ENCODE results near the gene SCRN2. TPM values are rescaled to one million over a fixed set of nuclear protein-coding genes. Genes with fewer than 3 reads are reported as not detected.
A peak's percentile ranks its signal among the peaks of the same experiment; 100 is the strongest.

The SCRN2 gene
- total RNA-seq, 1 experiment from 2014 or later: 47.9 TPM

DNA sequence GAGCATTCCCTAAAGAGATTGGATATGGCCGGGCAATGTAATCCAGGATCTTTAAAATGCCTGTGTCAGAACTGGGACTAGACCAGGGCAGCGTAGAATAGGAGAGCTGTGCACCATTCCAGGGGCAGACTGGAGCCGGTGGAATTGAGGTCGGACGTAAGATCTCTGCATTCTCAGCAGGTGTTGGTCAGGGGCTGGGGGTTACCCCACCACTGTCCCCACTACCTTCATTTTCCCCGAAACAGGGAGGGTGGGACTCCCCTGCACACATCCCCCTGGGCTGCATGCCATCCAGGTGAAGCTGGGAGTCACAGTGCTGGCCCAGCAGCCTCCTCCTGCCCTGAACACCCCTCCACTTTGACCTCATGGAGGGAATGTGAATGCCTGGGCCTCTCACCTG, 37.3 kb downstream of the SCRN2 start:
- Histone ChIP-seq H4K20me1 (ENCODE audit: low read length) (no peaks in the 10 kb centered on the region), H3K4me2 (ENCODE audit: low read length) (no peak overlapping the region), H3K9ac (ENCODE audit: low read length) (no peak overlapping the region), H3K4me1 (ENCODE audit: insufficient read depth, low read length) (no peaks in the 10 kb centered on the region), H3K9me3 (ENCODE audit: low read length) (no peaks in the 10 kb centered on the region), H3K27ac (ENCODE audit: low read length) (no peak overlapping the region), H2AFZ (ENCODE audit: low read length) (no peak overlapping the region), H3K36me3 (ENCODE audit: low read depth, low read length) (peaks cover 20% of the 10 kb centered on the region), H3F3A (ENCODE audit: low read length, unreplicated experiment) (no peaks in the 10 kb centered on the region), H3K9me2 (replicated peaks; ENCODE audit: low read length) (no peaks in the 10 kb centered on the region), H3K79me2 (ENCODE audit: low read length) (no peaks in the 10 kb centered on the region), H3K27me3 (ENCODE audit: low read length) (no peaks in the 10 kb centered on the region), H3K4me3 (ENCODE audit: low read length) (no peak overlapping the region)
- intact Hi-C loops (cut with micrococcal nuclease): no loop called here
- ChIA-PET CTCF (no interaction called here), POLR2A (ENCODE audit: unreplicated experiment) (no interaction called here)
- BruUV-seq (replicated peaks): no TSS peak
- DNase-seq: no peak
- no peak for ATAC-seq
- TF ChIP-seq, protein P1, sequence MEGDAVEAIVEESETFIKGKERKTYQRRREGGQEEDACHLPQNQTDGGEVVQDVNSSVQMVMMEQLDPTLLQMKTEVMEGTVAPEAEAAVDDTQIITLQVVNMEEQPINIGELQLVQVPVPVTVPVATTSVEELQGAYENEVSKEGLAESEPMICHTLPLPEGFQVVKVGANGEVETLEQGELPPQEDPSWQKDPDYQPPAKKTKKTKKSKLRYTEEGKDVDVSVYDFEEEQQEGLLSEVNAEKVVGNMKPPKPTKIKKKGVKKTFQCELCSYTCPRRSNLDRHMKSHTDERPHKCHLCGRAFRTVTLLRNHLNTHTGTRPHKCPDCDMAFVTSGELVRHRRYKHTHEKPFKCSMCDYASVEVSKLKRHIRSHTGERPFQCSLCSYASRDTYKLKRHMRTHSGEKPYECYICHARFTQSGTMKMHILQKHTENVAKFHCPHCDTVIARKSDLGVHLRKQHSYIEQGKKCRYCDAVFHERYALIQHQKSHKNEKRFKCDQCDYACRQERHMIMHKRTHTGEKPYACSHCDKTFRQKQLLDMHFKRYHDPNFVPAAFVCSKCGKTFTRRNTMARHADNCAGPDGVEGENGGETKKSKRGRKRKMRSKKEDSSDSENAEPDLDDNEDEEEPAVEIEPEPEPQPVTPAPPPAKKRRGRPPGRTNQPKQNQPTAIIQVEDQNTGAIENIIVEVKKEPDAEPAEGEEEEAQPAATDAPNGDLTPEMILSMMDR (conservative IDR thresholded peaks at IDR 0.05; ENCODE audit: low read depth, low read length): no peak

DNA sequence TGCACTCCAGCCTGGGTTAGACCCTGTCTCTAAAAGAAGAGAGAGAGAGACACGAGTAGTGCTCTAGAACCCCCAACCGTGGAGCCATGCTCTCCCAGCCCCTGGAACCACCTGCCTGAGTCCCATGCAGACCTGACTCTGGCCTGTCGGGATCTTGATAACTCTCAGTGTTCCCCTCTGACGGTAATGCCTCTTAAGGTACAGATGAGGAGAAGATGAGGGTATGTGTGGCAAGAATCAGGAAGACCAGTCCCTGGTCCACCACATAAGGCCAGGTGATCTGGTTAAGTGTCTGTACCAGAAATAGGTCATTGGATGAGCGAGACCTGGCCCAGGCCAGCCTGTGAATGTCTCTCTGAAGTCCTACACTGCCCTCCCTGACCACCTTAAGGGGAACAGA, 37.9 kb downstream of the SCRN2 start:
- no peaks in the 10 kb centered on the region for H4K20me1 ChIP-seq (ENCODE audit: low read length)
- H3K4me1 ChIP-seq (ENCODE audit: insufficient read depth, low read length): no peaks in the 10 kb centered on the region
- no TSS peak for BruUV-seq (replicated peaks)
- no peak overlapping the region for H3K4me3 ChIP-seq (ENCODE audit: low read length)
- no peak overlapping the region for H2AFZ ChIP-seq (ENCODE audit: low read length)
- H3K9me3 ChIP-seq (ENCODE audit: low read length): no peaks in the 10 kb centered on the region
- no peak overlapping the region for H3K9ac ChIP-seq (ENCODE audit: low read length)
- intact Hi-C loops (cut with micrococcal nuclease): no loop called here
- TF ChIP-seq EZH2 (IDR thresholded peaks at IDR 0.05; ENCODE audit: low read length, unreplicated experiment): no peak
- TF ChIP-seq, protein P1 (conservative IDR thresholded peaks at IDR 0.05; ENCODE audit: low read depth, low read length): no peak
- no peak for TF ChIP-seq EZH2phosphoT487 (IDR thresholded peaks at IDR 0.05; ENCODE audit: borderline replicate concordance, low read length)
- no peaks in the 10 kb centered on the region for H3K9me2 ChIP-seq (replicated peaks; ENCODE audit: low read length)
- no peaks in the 10 kb centered on the region for H3K79me2 ChIP-seq (ENCODE audit: low read length)
- H3F3A ChIP-seq (ENCODE audit: low read length, unreplicated experiment): no peaks in the 10 kb centered on the region
- ATAC-seq (no peak), DNase-seq (no peak)
- CTCF ChIA-PET: no interaction called here
- no peaks in the 10 kb centered on the region for H3K27me3 ChIP-seq (ENCODE audit: low read length)
- POLR2A ChIA-PET (ENCODE audit: unreplicated experiment): no interaction called here
- no peak overlapping the region for H3K27ac ChIP-seq (ENCODE audit: low read length)
- H3K36me3 ChIP-seq (ENCODE audit: low read depth, low read length): peaks cover 15% of the 10 kb centered on the region; the same call in 1 of the 2 replicates
- H3K4me2 ChIP-seq (ENCODE audit: low read length): no peak overlapping the region

DNA sequence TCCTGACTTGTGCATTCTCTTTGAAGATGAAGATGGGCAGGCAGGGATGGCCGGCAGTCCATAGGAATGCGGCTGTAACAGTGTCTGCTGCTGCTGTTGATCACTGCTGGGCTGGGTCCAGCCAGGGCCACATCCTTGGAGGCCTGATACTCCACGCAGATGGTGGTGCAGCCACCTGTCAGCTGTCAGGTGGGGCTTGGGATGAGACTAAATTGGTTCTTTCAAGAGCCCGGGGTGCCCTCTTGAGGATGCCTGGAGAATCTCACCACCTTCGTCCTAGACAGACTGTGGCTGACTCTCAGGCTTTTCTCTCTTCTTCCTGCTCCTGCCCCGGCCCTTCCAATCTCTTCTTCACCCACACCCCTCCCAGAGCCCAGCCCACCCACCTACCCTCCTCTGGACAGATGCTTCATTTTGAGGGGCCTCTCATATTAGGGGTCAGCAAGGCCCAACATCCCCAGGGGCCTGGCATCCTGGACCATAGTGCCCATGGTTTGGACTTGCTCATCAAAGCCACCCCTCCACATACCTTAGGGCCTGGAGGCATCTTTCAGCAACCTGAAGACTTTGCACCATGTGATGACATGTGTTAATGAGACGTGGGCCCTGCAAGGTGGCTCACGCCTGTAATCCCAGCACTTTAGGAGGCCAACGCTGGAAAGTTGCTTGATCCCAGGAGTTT, 38.6 kb downstream of the SCRN2 start:
- H3K36me3 ChIP-seq (ENCODE audit: low read depth, low read length): peaks cover 8% of the 10 kb centered on the region; the same call in 1 of the 2 replicates
- H2AFZ ChIP-seq (ENCODE audit: low read length): no peak overlapping the region
- no peaks in the 10 kb centered on the region for H3K27me3 ChIP-seq (ENCODE audit: low read length)
- no peaks in the 10 kb centered on the region for H4K20me1 ChIP-seq (ENCODE audit: low read length)
- no peak for TF ChIP-seq EZH2phosphoT487 (IDR thresholded peaks at IDR 0.05; ENCODE audit: borderline replicate concordance, low read length)
- TF ChIP-seq, protein P1 (conservative IDR thresholded peaks at IDR 0.05; ENCODE audit: low read depth, low read length): peak; percentile 87
- TF ChIP-seq EZH2 (IDR thresholded peaks at IDR 0.05; ENCODE audit: low read length, unreplicated experiment): no peak
- H3K79me2 ChIP-seq (ENCODE audit: low read length): no peaks in the 10 kb centered on the region
- CTCF ChIA-PET: interaction anchor here (0.6 kb wide), 1 partner anchor 111 kb away, joined by 3 read pairs; no protein-coding TSS in a partner anchor
- no peak overlapping the region for H3K4me2 ChIP-seq (ENCODE audit: low read length)
- H3K9me3 ChIP-seq (ENCODE audit: low read length): no peaks in the 10 kb centered on the region
- H3K4me1 ChIP-seq (ENCODE audit: insufficient read depth, low read length): no peaks in the 10 kb centered on the region
- H3K4me3 ChIP-seq (ENCODE audit: low read length): no peak overlapping the region
- intact Hi-C loops (cut with micrococcal nuclease): loop anchor here (1.0 kb wide), 2 partner anchors 26 to 103 kb away; no protein-coding TSS in a partner anchor
- BruUV-seq (replicated peaks): no TSS peak
- ATAC-seq: peak; percentile 97
- H3F3A ChIP-seq (ENCODE audit: low read length, unreplicated experiment): no peaks in the 10 kb centered on the region
- no peak overlapping the region for H3K9ac ChIP-seq (ENCODE audit: low read length)
- peak; percentile 80 for DNase-seq
- POLR2A ChIA-PET (ENCODE audit: unreplicated experiment): no interaction called here
- H3K9me2 ChIP-seq (replicated peaks; ENCODE audit: low read length): no peaks in the 10 kb centered on the region
- H3K27ac ChIP-seq (ENCODE audit: low read length): no peak overlapping the region

Data from PC-3 (cell line).